ENCODE data around the gene XKR8.
A peak's percentile ranks its signal among the peaks of the same experiment; 100 is the strongest.

Gene XKR8

GRCh38 chr1:27966402-27967105, 6.8 kb downstream of the XKR8 start:
- no peak for DNase-seq (ENCODE audit: extremely low read depth, low read depth)
- TF ChIP-seq CTCF (IDR thresholded peaks at IDR 0.05; ENCODE audit: low read depth, low read length), result no peak

GRCh38 chr1:27967106-27967883, 7.5 kb downstream of the XKR8 start:
- DNase-seq (ENCODE audit: extremely low read depth, low read depth), result no peak
- no peak for TF ChIP-seq CTCF (IDR thresholded peaks at IDR 0.05; ENCODE audit: low read depth, low read length)

GRCh38 chr1:27967884-27968466, 8.2 kb downstream of the XKR8 start:
- no peak for DNase-seq (ENCODE audit: extremely low read depth, low read depth)
- TF ChIP-seq CTCF (IDR thresholded peaks at IDR 0.05; ENCODE audit: low read depth, low read length), result no peak

- peak; percentile 88 for DNase-seq (ENCODE audit: extremely low read depth, low read depth)
- TF ChIP-seq CTCF (IDR thresholded peaks at IDR 0.05; ENCODE audit: low read depth, low read length), result no peak
Measured at GRCh38 chr1:27968692-27969091, 8.9 kb downstream of the XKR8 start.

GRCh38 chr1:27970401-27970800, 10.6 kb downstream of the XKR8 start:
- no peak for DNase-seq (ENCODE audit: extremely low read depth, low read depth)
- no peak for TF ChIP-seq CTCF (IDR thresholded peaks at IDR 0.05; ENCODE audit: low read depth, low read length)

- TF ChIP-seq CTCF (IDR thresholded peaks at IDR 0.05; ENCODE audit: low read depth, low read length), result no peak
- DNase-seq (ENCODE audit: extremely low read depth, low read depth), result no peak
Measured at GRCh38 chr1:27971674-27972073, 11.9 kb downstream of the XKR8 start.

GRCh38 chr1:27972141-27972540, 12.4 kb downstream of the XKR8 start:
- TF ChIP-seq CTCF (IDR thresholded peaks at IDR 0.05; ENCODE audit: low read depth, low read length), result no peak
- no peak for DNase-seq (ENCODE audit: extremely low read depth, low read depth)

Data from AG09319 (cell line).